NCI-H187 treated with DMSO at 0.1 percent for 48 hours (cell line): ENCODE measurements around the gene GSG1L.

Source experiments
- DNase-seq: peaks from one replicate; lab custom pipeline; 2025; lab: John Stamatoyannopoulos, UW

Gene GSG1L

GRCh38 chr16:28091656-28092055 lies 28.1 kb upstream of the GSG1L start:
- no peak for DNase-seq

GRCh38 chr16:28090646-28091377 lies 27.3 kb upstream of the GSG1L start:
- DNase-seq = no peak

- no peak for DNase-seq
These were observed 26.5 kb upstream of the GSG1L start for GRCh38 chr16:28089992-28090365.

- DNase-seq = no peak
These were observed 25.9 kb upstream of the GSG1L start for GRCh38 chr16:28089205-28089991.

GRCh38 chr16:28087675-28088300 lies 24.3 kb upstream of the GSG1L start:
- no peak for DNase-seq

- no peak for DNase-seq
These were observed 23.7 kb upstream of the GSG1L start for GRCh38 chr16:28087140-28087660.

- no peak for DNase-seq
These were observed 22.9 kb upstream of the GSG1L start for GRCh38 chr16:28086186-28087139.

- no peak for DNase-seq
These were observed 22.1 kb upstream of the GSG1L start for GRCh38 chr16:28085389-28086171.

GRCh38 chr16:28084209-28084608 lies 20.7 kb upstream of the GSG1L start:
- DNase-seq = no peak

GRCh38 chr16:28082624-28083023 lies 19.1 kb upstream of the GSG1L start:
- no peak for DNase-seq

GRCh38 chr16:28081391-28081968 lies 18.0 kb upstream of the GSG1L start:
- DNase-seq = no peak

GRCh38 chr16:28078261-28078660 lies 14.7 kb upstream of the GSG1L start:
- DNase-seq = no peak

- no peak for DNase-seq
These were observed 10.3 kb upstream of the GSG1L start for GRCh38 chr16:28073836-28074235.

GRCh38 chr16:28072087-28072486 lies 8.6 kb upstream of the GSG1L start:
- no peak for DNase-seq

- no peak for DNase-seq
These were observed 6.7 kb upstream of the GSG1L start for GRCh38 chr16:28069971-28070794.

- DNase-seq = no peak
These were observed 5.5 kb upstream of the GSG1L start for GRCh38 chr16:28068976-28069375.

GRCh38 chr16:28067604-28068379 lies 4.3 kb upstream of the GSG1L start:
- no peak for DNase-seq

- no peak for DNase-seq
These were observed 1.3 kb upstream of the GSG1L start for GRCh38 chr16:28064706-28065249.

GRCh38 chr16:28064150-28064549 lies 636 bp upstream of the GSG1L start:
- no peak for DNase-seq
